ENCODE results near the gene MUC13. TPM values are rescaled to one million over a fixed set of nuclear protein-coding genes. Genes with fewer than 3 reads are reported as not detected.

The MUC13 gene
- total and polyA plus RNA-seq, 2 experiments from 2014 or later: 0.06 TPM; not detected in 1

DNA sequence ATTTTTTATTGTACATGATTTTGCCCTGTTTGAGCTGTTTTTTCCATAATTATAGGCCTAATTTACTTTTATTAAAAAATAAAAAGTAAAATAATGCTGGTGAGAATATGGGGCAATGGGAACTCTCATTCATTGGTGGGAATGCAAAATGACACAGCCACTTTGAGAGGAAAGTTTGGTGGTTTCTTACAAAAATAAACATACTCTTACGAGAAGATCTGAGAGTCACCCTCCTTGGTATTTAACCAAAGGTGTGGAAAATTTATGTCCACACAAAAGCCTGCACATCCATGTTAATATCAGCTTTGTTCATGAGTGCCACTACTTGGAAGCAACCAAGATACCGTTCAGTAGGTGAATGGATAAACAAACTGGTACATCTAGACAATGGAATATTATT is 9.8 kb downstream of the MUC13 start:
- H3K9me3 ChIP-seq (ENCODE audit: low read depth): no peaks in the 10 kb centered on the region
- no peak overlapping the region for H3K4me3 ChIP-seq
- H3K36me3 ChIP-seq: no peaks in the 10 kb centered on the region
- no peaks in the 10 kb centered on the region for H3K4me1 ChIP-seq (ENCODE audit: low read depth)
- H3K27me3 ChIP-seq: no peaks in the 10 kb centered on the region
- no peak for DNase-seq (ENCODE audit: low read depth in 1 of 2, low spot score in 1 of 2)
- H3K27ac ChIP-seq: no peak overlapping the region
- TF ChIP-seq, protein P1, sequence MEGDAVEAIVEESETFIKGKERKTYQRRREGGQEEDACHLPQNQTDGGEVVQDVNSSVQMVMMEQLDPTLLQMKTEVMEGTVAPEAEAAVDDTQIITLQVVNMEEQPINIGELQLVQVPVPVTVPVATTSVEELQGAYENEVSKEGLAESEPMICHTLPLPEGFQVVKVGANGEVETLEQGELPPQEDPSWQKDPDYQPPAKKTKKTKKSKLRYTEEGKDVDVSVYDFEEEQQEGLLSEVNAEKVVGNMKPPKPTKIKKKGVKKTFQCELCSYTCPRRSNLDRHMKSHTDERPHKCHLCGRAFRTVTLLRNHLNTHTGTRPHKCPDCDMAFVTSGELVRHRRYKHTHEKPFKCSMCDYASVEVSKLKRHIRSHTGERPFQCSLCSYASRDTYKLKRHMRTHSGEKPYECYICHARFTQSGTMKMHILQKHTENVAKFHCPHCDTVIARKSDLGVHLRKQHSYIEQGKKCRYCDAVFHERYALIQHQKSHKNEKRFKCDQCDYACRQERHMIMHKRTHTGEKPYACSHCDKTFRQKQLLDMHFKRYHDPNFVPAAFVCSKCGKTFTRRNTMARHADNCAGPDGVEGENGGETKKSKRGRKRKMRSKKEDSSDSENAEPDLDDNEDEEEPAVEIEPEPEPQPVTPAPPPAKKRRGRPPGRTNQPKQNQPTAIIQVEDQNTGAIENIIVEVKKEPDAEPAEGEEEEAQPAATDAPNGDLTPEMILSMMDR (IDR thresholded peaks at IDR 0.05; ENCODE audit: low read depth, low read length): no peak

DNA sequence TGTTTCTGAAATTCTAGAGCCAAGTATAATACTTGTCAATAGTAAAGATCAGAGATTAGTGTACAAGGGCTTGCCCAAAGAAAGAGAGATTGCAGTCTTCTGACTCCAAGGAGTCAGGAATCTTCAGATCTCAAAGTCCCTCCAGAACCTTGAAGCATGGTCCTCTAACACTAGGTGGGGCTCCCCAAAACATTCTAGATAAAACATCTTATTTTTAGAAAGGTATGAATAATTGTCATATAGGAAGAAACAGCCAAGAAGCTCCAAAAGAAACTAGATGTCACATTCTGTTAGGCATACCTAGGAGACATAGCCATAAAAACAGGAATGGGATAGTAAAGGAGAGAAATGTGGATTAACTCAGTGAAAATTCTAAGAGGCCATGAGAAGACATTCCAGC is 10.7 kb downstream of the MUC13 start:
- TF ChIP-seq, protein P1 (IDR thresholded peaks at IDR 0.05; ENCODE audit: low read depth, low read length): peak; percentile 22
- Histone ChIP-seq H3K27me3 (no peaks in the 10 kb centered on the region), H3K4me3 (no peak overlapping the region), H3K27ac (no peak overlapping the region), H3K4me1 (ENCODE audit: low read depth) (no peaks in the 10 kb centered on the region), H3K36me3 (no peaks in the 10 kb centered on the region), H3K9me3 (ENCODE audit: low read depth) (no peaks in the 10 kb centered on the region)
- no peak for DNase-seq (ENCODE audit: low read depth in 1 of 2, low spot score in 1 of 2)

DNA sequence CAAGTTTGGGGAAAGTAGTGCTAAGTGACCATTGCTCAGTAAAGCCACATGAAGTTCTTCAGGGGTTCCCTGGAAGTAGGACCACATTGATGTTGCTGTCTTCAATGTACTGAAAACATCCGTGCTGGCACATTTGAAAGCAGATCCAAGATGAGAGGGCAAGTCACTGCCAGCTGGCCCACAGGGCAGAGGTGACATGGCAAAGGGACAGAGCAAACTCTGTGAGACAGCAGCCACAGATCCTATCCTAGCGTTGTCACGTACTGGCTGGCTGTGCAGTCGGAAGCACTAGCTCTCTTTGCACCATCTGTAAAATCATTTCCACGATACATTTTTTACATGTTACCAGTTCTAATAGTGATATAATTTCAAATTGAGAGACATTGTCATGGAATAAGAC is 13.8 kb downstream of the MUC13 start:
- no peaks in the 10 kb centered on the region for H3K27me3 ChIP-seq
- H3K36me3 ChIP-seq: no peaks in the 10 kb centered on the region
- H3K4me3 ChIP-seq: no peak overlapping the region
- TF ChIP-seq, protein P1 (IDR thresholded peaks at IDR 0.05; ENCODE audit: low read depth, low read length): no peak
- H3K27ac ChIP-seq: no peak overlapping the region
- no peak for DNase-seq (ENCODE audit: low read depth in 1 of 2, low spot score in 1 of 2)
- no peaks in the 10 kb centered on the region for H3K9me3 ChIP-seq (ENCODE audit: low read depth)
- peaks cover 6% of the 10 kb centered on the region for H3K4me1 ChIP-seq (ENCODE audit: low read depth)

DNA sequence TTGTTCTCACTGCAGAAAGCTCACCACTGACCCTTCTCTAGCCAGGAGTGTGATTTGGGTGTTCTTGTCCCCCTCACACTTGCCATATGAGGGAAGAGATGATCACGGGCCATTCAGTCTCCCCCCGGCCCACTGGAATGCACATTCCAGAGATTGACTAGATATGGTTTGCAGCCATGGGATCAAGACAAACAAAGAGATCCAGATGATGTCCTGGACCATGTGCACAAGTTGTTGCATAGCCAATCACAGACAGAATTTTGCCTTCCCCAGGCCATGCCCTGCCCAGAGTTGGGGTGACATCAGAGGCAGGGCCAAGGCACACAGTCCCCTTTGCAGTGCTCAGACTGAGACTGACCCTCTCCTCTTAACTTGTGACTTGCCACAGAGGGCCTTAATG is 14.8 kb downstream of the MUC13 start:
- Histone ChIP-seq H3K36me3 (no peaks in the 10 kb centered on the region), H3K9me3 (ENCODE audit: low read depth) (no peaks in the 10 kb centered on the region), H3K27me3 (no peaks in the 10 kb centered on the region), H3K27ac (no peak overlapping the region), H3K4me3 (no peak overlapping the region), H3K4me1 (ENCODE audit: low read depth) (peaks cover 6% of the 10 kb centered on the region)
- TF ChIP-seq, protein P1 (IDR thresholded peaks at IDR 0.05; ENCODE audit: low read depth, low read length): no peak
- peak in 1 of 2 donors; percentile 8 for DNase-seq (ENCODE audit: low read depth in 1 of 2, low spot score in 1 of 2)

DNA sequence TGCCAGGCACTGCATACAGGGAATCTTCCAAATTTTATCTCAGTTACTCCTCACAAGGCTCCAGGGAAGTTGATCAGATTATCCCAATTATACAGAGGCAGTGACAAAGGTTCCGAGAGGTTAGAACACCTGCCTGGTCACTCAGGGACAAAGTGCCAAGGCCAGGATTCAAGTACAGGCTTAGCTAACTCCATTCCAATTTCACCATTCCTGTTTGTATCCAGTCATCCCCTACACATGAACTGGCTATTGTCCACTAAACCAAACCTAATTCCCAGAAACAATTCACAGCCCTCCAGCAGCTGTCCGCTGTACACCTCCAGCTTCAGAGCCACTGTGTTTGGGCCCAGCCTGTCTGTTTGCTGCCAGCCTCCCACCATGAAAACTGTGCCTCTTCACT is 16.0 kb downstream of the MUC13 start:
- Histone ChIP-seq H3K27ac (no peak overlapping the region), H3K4me1 (ENCODE audit: low read depth) (peaks cover 6% of the 10 kb centered on the region), H3K27me3 (no peaks in the 10 kb centered on the region), H3K36me3 (no peaks in the 10 kb centered on the region), H3K4me3 (no peak overlapping the region), H3K9me3 (ENCODE audit: low read depth) (no peaks in the 10 kb centered on the region)
- no peak for DNase-seq (ENCODE audit: low read depth in 1 of 2, low spot score in 1 of 2)
- TF ChIP-seq, protein P1 (IDR thresholded peaks at IDR 0.05; ENCODE audit: low read depth, low read length): no peak

Measured in cardiac muscle cell (in vitro differentiated cells and primary cell).